ENCODE data around the gene IFITM2. TPM values are rescaled to one million over a fixed set of nuclear protein-coding genes. Genes with fewer than 3 reads are reported as not detected.

IFITM2 gene
- total RNA-seq: 113 and 138 TPM in 2 replicates

GRCh38 chr11:307766-308708 lies at the start of gene IFITM2:
IFITM2 (plus strand) TSS chr11:307816; CDS start chr11:308193, 377 bp downstream.

GRCh38 chr11:278001-278951 lies 29.3 kb upstream of the IFITM2 start, which contains the start of gene NLRP6:
NLRP6 (plus strand) TSS chr11:278407; CDS start chr11:278570, 163 bp downstream.

GRCh38 chr11:288478-289397 lies 18.9 kb upstream of the IFITM2 start, which contains the start of gene PGGHG:
PGGHG (plus strand) TSS chr11:289126; CDS start chr11:289817, 691 bp downstream.

GRCh38 chr11:299081-299891 lies 8.3 kb upstream of the IFITM2 start, which contains the start of gene IFITM5:
IFITM5 (minus strand) TSS chr11:299526; CDS start chr11:299490, 36 bp downstream.

GRCh38 chr11:313787-314553 lies 6.4 kb downstream of the IFITM2 start, which contains the start of gene IFITM1:
IFITM1 (plus strand) TSS chr11:314040; CDS start chr11:314171, 131 bp downstream.

Other genes starting within 250 kb of the IFITM2 start
- not detected in 2 replicates for gene SCGB1C1, start 114.7 kb upstream of the IFITM2 start, total RNA-seq
- 18.6 and 20.2 TPM in 2 replicates for gene BET1L, start 100.4 kb upstream of the IFITM2 start, total RNA-seq
- gene RIC8A, start 100.1 kb upstream of the IFITM2 start, total RNA-seq: 161 and 178 TPM in 2 replicates
- 8.7 and 9.8 TPM in 2 replicates for gene SIRT3, start 71.5 kb upstream of the IFITM2 start, total RNA-seq
- gene PSMD13, start 70.8 kb upstream of the IFITM2 start, total RNA-seq: 152 and 162 TPM in 2 replicates
- gene NLRP6, start 29.4 kb upstream of the IFITM2 start, total RNA-seq: not detected in 2 replicates
- 8.1 and 9.5 TPM in 2 replicates for gene PGGHG, start 18.7 kb upstream of the IFITM2 start, total RNA-seq
- gene IFITM5, start 8.3 kb upstream of the IFITM2 start, total RNA-seq: not detected in 2 replicates
- gene IFITM1, start 6.2 kb downstream of the IFITM2 start, total RNA-seq: 32.6 and 61.0 TPM in 2 replicates
- gene IFITM3, start 13.0 kb downstream of the IFITM2 start, total RNA-seq: 90.2 and 101 TPM in 2 replicates
- gene B4GALNT4, start 61.7 kb downstream of the IFITM2 start, total RNA-seq: under 0.01 and 0.06 TPM in 2 replicates
- 0.81 and 1.3 TPM in 2 replicates for gene PKP3, start 86.4 kb downstream of the IFITM2 start, total RNA-seq
- 17.8 and 19.3 TPM in 2 replicates for gene SIGIRR, start 107.2 kb downstream of the IFITM2 start, total RNA-seq
- gene ANO9, start 134.2 kb downstream of the IFITM2 start, total RNA-seq: not detected in 2 replicates
- 25.6 and 32.0 TPM in 2 replicates for gene PTDSS2, start 142.5 kb downstream of the IFITM2 start, total RNA-seq
- gene RNH1, start 199.4 kb downstream of the IFITM2 start, total RNA-seq: 420 and 478 TPM in 2 replicates
- 77.6 and 105 TPM in 2 replicates for gene HRAS, start 227.8 kb downstream of the IFITM2 start, total RNA-seq
- 0.25 and 0.53 TPM in 2 replicates for gene LRRC56, start 229.7 kb downstream of the IFITM2 start, total RNA-seq

All from aortic smooth muscle cell (primary cell).